Measurements from ENCODE around the gene BUB1. TPM values are rescaled to one million over a fixed set of nuclear protein-coding genes. Genes with fewer than 3 reads are reported as not detected.

BUB1 gene
- total RNA-seq, 1 donor from 2014 or later = 68.4 TPM

DNA sequence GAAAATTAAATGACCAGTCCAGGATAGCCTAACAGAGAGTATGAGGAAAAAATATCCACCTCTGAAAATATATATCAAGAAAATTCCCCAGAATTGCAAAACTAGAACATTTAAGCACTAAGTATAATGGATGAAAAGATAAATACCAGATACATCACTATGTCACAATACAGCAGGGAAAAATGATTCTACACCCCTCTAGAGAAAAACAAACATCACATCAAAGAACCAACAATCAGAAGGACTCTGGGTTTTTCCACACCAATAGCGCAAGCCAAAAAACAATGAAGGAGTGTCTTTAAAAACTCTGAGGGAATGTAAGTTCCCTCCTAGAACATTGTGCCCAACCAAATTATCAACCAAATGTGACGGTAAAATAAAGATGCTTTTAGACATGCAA, 13.7 kb downstream of the BUB1 start:
- peaks cover 26% of the 10 kb centered on the region for H3K4me1 Mint-ChIP-seq (ENCODE audit: low read depth)
- H3K27me3 Mint-ChIP-seq (ENCODE audit: low read depth) = no peaks in the 10 kb centered on the region
- intact Hi-C loops (cut with micrococcal nuclease) = no loop called here
- peaks cover 74% of the 10 kb centered on the region for H3K36me3 Mint-ChIP-seq (ENCODE audit: low read depth)
- no peak overlapping the region for H3K4me3 Mint-ChIP-seq (ENCODE audit: low read depth)
- no peak for DNase-seq (ENCODE audit: low spot score)
- no peak overlapping the region for H3K27ac Mint-ChIP-seq
- no peaks in the 10 kb centered on the region for H3K9me3 Mint-ChIP-seq

DNA sequence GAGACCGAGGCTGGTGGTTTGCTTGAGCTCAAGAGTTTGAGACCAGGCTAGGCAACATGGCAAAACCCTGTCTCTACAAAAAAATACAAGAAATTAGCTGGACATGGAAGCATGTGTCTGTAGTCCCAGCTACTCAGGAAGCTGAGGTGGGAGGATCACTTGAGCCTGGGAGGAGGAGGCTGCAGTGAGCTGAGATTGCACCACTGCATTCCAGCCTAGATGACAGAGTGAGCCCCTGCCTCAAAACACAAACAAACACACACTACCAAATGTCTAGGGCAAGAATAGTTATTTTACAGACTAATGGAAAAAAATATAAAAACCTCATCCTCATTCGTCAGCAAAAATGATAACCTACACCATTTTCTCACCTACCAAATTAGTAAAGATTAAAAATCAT, 15.3 kb downstream of the BUB1 start:
- DNase-seq (ENCODE audit: low spot score) = no peak
- intact Hi-C loops (cut with micrococcal nuclease) = no loop called here
- no peak overlapping the region for H3K27ac Mint-ChIP-seq
- H3K36me3 Mint-ChIP-seq (ENCODE audit: low read depth) = peaks cover 77% of the 10 kb centered on the region
- H3K4me3 Mint-ChIP-seq (ENCODE audit: low read depth) = no peak overlapping the region
- H3K27me3 Mint-ChIP-seq (ENCODE audit: low read depth) = no peaks in the 10 kb centered on the region
- peaks cover 30% of the 10 kb centered on the region for H3K4me1 Mint-ChIP-seq (ENCODE audit: low read depth)
- no peaks in the 10 kb centered on the region for H3K9me3 Mint-ChIP-seq

DNA sequence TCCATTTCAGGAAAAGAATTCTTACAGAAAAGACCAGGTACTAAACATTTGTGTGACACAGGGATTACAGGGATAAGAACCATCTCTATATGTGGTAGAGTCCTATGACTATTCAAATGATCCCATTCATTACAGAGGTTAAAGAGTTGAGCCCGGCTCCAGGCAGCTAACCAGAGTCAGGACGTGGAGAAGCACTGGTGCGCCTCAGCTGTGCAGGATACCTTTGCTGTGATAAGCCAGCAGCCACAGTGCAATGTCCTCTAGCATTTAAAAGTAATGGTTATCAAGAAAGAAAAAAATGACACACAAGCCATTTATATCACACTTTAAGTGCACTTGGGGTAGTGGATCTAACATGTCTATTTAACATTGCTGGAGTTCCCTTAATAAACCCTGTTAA, 17.3 kb downstream of the BUB1 start:
- no peaks in the 10 kb centered on the region for H3K27me3 Mint-ChIP-seq (ENCODE audit: low read depth)
- intact Hi-C loops (cut with micrococcal nuclease) = no loop called here
- DNase-seq (ENCODE audit: low spot score) = no peak
- peaks cover 28% of the 10 kb centered on the region for H3K4me1 Mint-ChIP-seq (ENCODE audit: low read depth)
- no peaks in the 10 kb centered on the region for H3K9me3 Mint-ChIP-seq
- H3K27ac Mint-ChIP-seq = no peak overlapping the region
- H3K4me3 Mint-ChIP-seq (ENCODE audit: low read depth) = no peak overlapping the region
- peaks cover 76% of the 10 kb centered on the region for H3K36me3 Mint-ChIP-seq (ENCODE audit: low read depth)

DNA sequence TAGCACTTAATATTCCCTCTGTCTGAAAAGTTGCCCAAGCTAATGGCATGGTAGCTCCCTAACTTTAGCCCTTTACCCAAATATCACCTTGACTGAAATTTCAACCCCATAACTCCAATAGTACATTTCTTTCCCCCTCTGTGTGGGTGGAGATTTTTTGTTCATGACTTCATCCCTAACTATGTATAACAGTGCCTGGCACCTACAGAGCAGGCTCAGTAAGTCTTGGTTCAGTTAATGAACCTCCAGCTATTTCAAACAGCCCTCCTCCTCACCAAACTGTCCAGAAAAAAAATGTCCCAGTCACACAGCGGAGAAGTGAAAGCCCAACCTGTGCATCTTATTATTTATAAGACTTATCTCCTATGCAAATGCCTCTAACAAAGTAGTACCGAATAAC, 18.6 kb downstream of the BUB1 start:
- H3K27ac Mint-ChIP-seq = peak overlapping the region; percentile 50
- peaks cover 73% of the 10 kb centered on the region for H3K36me3 Mint-ChIP-seq (ENCODE audit: low read depth)
- no peak overlapping the region for H3K4me3 Mint-ChIP-seq (ENCODE audit: low read depth)
- intact Hi-C loops (cut with micrococcal nuclease) = loop anchor here (2.0 kb wide), 1 partner anchor 16 kb away; no protein-coding TSS in a partner anchor
- peaks cover 26% of the 10 kb centered on the region for H3K4me1 Mint-ChIP-seq (ENCODE audit: low read depth)
- no peaks in the 10 kb centered on the region for H3K27me3 Mint-ChIP-seq (ENCODE audit: low read depth)
- no peaks in the 10 kb centered on the region for H3K9me3 Mint-ChIP-seq
- no peak for DNase-seq (ENCODE audit: low spot score)

DNA sequence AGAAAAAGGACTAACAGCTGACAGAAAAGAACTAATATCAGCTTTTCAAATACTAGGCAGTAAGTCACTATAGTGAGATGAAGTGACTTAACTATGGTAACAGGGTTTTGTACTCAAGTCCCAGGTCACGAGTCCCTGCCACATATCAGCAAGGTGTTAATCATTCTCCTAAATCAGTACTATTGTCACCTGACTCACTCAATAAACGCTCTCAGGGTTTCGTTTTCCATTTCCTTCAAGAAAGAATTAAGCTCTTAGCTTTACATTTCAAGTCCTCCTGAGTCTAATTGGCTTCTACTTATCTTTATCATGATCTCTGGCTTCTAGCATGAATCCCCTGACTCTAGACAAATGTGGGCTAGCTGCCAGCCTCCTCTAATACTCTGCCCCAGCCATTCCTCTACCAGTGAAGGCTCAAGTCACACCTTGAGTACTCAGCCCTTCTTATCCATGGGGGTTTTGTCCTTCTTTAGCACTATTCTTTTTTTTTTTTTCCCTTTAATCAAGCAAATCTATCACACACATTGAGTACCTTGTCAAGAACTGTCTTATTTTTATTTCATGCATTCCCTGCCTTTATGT, 20.0 kb downstream of the BUB1 start:
- Mint-ChIP-seq H3K4me1 (ENCODE audit: low read depth) (peaks cover 23% of the 10 kb centered on the region), H3K9me3 (no peaks in the 10 kb centered on the region), H3K4me3 (ENCODE audit: low read depth) (no peak overlapping the region), H3K36me3 (ENCODE audit: low read depth) (peaks cover 78% of the 10 kb centered on the region), H3K27me3 (ENCODE audit: low read depth) (no peaks in the 10 kb centered on the region), H3K27ac (peak overlapping the region; percentile 65)
- intact Hi-C loops (cut with micrococcal nuclease) = loop anchor here (2.0 kb wide), 1 partner anchor 17 kb away; no protein-coding TSS in a partner anchor
- DNase-seq (ENCODE audit: low spot score) = no peak

DNA sequence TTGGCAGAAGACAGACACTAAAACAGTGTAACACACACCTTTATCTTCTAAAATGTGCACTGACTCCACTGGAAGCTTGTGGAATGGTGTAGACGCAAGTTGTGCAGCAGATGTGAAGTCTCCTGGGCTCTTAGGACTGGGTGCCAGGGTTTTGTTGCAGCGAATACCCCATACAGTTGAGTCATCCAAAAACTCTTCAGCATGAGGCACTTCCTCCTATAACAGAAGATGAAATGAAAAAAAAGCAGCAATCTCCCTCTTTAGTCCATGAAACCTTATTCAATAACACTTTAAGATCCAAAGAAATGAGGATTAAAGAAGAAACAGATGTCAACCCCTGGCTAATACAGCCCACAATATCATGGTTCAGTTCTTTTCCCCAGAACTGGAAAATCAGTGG, 22.2 kb downstream of the BUB1 start:
- Mint-ChIP-seq H3K27ac (no peak overlapping the region), H3K4me1 (ENCODE audit: low read depth) (peaks cover 23% of the 10 kb centered on the region), H3K4me3 (ENCODE audit: low read depth) (no peak overlapping the region), H3K36me3 (ENCODE audit: low read depth) (peaks cover 79% of the 10 kb centered on the region), H3K27me3 (ENCODE audit: low read depth) (no peaks in the 10 kb centered on the region), H3K9me3 (no peaks in the 10 kb centered on the region)
- DNase-seq (ENCODE audit: low spot score) = no peak
- intact Hi-C loops (cut with micrococcal nuclease) = no loop called here

DNA sequence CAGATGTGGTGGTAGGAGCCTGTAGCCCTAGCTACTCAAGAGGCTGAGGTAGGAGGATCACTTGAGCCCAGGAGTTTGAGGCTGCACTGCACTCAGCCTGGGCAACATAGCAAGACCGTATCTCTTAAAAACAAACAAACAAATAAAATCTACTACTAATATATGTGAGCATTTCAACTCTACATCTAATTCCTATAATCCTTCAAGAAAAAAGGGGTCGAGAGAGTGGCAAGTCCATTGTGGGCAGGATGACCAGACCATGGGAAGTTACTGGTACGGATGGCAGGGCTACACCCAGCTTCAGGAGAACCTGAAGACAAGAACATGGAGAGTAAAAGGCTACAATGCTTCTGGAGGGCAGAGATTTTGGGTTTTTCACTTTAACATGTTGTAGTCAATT, 24.0 kb downstream of the BUB1 start:
- DNase-seq (ENCODE audit: low spot score) = no peak
- peaks cover 16% of the 10 kb centered on the region for H3K4me1 Mint-ChIP-seq (ENCODE audit: low read depth)
- H3K4me3 Mint-ChIP-seq (ENCODE audit: low read depth) = no peak overlapping the region
- intact Hi-C loops (cut with micrococcal nuclease) = no loop called here
- no peaks in the 10 kb centered on the region for H3K9me3 Mint-ChIP-seq
- H3K36me3 Mint-ChIP-seq (ENCODE audit: low read depth) = peaks cover 84% of the 10 kb centered on the region
- no peaks in the 10 kb centered on the region for H3K27me3 Mint-ChIP-seq (ENCODE audit: low read depth)
- no peak overlapping the region for H3K27ac Mint-ChIP-seq

DNA sequence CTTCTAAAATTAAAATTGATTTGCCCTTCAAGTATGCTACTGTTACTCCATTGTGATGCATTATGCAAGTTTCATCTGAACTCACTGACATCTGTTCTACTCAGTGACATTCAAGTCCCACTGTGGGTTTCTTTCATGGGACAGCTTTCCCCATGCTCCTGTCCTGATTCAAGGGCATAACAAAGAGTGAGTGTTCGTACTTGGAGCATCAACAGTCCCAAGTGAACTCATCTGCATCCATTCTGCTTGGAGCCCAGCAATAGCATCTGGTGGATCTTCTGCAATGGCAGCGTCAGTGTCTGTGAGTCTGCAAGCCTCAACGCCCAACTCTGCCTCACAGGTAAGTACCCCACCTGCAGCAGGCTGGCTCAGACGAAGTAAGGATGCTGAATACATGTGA, 27.5 kb downstream of the BUB1 start:
- Mint-ChIP-seq H3K4me3 (ENCODE audit: low read depth) (no peak overlapping the region), H3K9me3 (no peaks in the 10 kb centered on the region), H3K27me3 (ENCODE audit: low read depth) (no peaks in the 10 kb centered on the region), H3K27ac (no peak overlapping the region), H3K36me3 (ENCODE audit: low read depth) (peaks cover 85% of the 10 kb centered on the region), H3K4me1 (ENCODE audit: low read depth) (peaks cover 11% of the 10 kb centered on the region)
- no peak for DNase-seq (ENCODE audit: low spot score)
- intact Hi-C loops (cut with micrococcal nuclease) = no loop called here

DNA sequence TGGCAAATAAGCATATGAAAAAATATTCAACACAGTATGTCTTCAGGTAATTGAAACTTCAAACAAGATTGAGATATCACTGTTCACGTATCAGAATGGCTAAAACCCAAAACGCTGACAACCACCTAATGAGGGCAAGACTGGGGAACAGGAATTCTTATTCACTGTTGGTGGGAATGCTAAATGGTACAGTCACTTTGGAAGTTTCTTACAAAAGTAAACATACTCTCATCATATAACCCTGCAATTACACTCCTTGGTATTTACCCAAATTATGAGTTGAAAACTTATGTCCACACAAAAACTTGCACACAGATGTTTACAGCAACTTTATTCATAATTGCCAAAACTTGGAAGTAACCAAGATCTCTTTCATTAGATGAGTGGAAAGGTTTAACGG, 30.1 kb downstream of the BUB1 start:
- no peak for DNase-seq (ENCODE audit: low spot score)
- peak overlapping the region; percentile 23 for H3K27ac Mint-ChIP-seq
- H3K36me3 Mint-ChIP-seq (ENCODE audit: low read depth) = peaks cover 88% of the 10 kb centered on the region
- intact Hi-C loops (cut with micrococcal nuclease) = no loop called here
- no peaks in the 10 kb centered on the region for H3K9me3 Mint-ChIP-seq
- no peaks in the 10 kb centered on the region for H3K27me3 Mint-ChIP-seq (ENCODE audit: low read depth)
- H3K4me1 Mint-ChIP-seq (ENCODE audit: low read depth) = peaks cover 11% of the 10 kb centered on the region
- H3K4me3 Mint-ChIP-seq (ENCODE audit: low read depth) = no peak overlapping the region

DNA sequence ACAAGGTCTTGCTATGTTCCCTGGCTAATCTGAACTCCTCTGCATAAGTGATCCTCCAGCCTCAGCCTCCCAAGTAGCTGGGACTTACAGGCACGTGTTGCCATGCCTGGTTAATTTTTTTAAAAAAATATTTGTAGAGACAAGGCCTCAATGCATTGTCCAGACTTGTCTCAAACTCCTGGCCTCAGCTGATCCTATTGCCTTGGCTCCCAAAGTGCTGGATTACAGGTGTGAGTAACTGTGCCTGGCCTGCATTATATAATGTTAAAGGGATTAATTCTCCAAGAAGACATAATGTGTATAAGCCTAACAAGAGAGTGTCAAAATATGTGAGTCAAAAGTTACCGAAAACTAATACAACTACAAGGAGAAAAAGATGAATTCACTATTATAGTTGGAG, 32.2 kb downstream of the BUB1 start:
- intact Hi-C loops (cut with micrococcal nuclease) = no loop called here
- Mint-ChIP-seq H3K27me3 (ENCODE audit: low read depth) (no peaks in the 10 kb centered on the region), H3K36me3 (ENCODE audit: low read depth) (peaks cover 90% of the 10 kb centered on the region), H3K27ac (no peak overlapping the region), H3K9me3 (no peaks in the 10 kb centered on the region), H3K4me3 (ENCODE audit: low read depth) (no peak overlapping the region), H3K4me1 (ENCODE audit: low read depth) (peaks cover 11% of the 10 kb centered on the region)
- no peak for DNase-seq (ENCODE audit: low spot score)

DNA sequence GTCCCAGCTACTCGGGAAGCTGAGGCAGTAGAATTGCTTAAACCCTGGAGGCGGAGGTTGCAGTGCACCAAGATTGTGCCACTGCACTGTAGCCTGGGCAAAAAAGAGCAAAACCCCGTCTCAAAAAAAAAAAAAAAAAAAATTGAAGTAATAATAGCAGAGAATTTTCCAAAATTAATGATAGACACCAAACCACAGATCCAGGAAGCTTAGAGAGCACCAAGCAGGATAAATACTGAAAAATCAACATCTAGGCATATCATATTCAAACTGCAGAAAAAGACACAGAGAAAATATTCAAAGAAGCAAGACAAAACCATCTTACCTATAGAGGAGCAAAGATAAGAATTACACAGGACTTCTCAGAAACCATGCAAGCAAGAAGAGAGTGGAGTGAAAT, 33.5 kb downstream of the BUB1 start:
- Mint-ChIP-seq H3K27ac (no peak overlapping the region), H3K27me3 (ENCODE audit: low read depth) (no peaks in the 10 kb centered on the region), H3K9me3 (no peaks in the 10 kb centered on the region), H3K36me3 (ENCODE audit: low read depth) (peaks cover 91% of the 10 kb centered on the region), H3K4me3 (ENCODE audit: low read depth) (no peak overlapping the region), H3K4me1 (ENCODE audit: low read depth) (peaks cover 11% of the 10 kb centered on the region)
- intact Hi-C loops (cut with micrococcal nuclease) = no loop called here
- DNase-seq (ENCODE audit: low spot score) = no peak

DNA sequence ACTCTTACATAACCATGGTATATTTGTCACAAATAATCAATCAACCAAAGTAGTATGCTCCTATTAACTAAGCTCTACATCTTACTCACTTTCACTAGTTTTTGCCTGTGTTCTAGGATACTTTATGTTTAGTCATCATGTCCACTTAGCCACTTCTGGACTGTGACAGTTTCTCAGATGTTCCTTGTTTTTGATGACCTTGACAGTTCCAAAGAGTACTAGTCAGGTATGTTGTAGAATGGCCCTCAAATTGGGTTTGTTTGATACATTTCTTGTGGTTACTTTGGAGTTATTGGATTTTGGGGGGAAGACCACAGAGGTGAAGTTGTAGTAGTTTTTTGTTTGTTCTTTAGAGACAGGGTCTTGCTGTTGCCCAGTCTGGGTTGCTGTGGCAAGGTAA, 35.5 kb downstream of the BUB1 start:
- Mint-ChIP-seq H3K27me3 (ENCODE audit: low read depth) (no peaks in the 10 kb centered on the region), H3K4me1 (ENCODE audit: low read depth) (peaks cover 5% of the 10 kb centered on the region), H3K9me3 (no peaks in the 10 kb centered on the region), H3K27ac (no peak overlapping the region), H3K36me3 (ENCODE audit: low read depth) (peaks cover 90% of the 10 kb centered on the region), H3K4me3 (ENCODE audit: low read depth) (no peak overlapping the region)
- no peak for DNase-seq (ENCODE audit: low spot score)
- intact Hi-C loops (cut with micrococcal nuclease) = no loop called here

DNA sequence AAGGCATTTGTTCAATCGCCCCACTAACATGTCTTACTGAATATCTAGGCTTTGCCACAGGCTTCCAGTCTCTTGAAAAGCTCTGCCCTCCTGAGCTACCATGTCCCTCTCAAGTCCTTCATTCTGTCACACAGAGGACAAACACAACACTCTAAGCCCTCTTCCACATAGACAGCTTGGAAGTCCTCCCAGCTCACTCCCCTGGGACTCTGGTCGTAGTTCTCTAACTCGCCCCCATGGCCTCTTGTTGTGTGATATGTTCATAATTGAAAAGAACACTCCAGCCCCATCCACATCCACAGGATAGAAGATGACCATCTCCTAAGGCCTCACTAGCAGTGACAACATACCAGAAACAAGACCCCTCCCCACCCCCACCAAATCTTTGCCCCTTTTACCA, 37.9 kb downstream of the BUB1 start:
- intact Hi-C loops (cut with micrococcal nuclease) = no loop called here
- Mint-ChIP-seq H3K36me3 (ENCODE audit: low read depth) (peaks cover 89% of the 10 kb centered on the region), H3K4me1 (ENCODE audit: low read depth) (no peaks in the 10 kb centered on the region), H3K27ac (no peak overlapping the region), H3K27me3 (ENCODE audit: low read depth) (no peaks in the 10 kb centered on the region), H3K9me3 (no peaks in the 10 kb centered on the region), H3K4me3 (ENCODE audit: low read depth) (no peak overlapping the region)
- no peak for DNase-seq (ENCODE audit: low spot score)

Measured in activated T-helper 2 cell treated with anti-CD3 and anti-CD28 coated beads, Interferon-gamma antibody, Interleukin-2, Interleukin-4, amounts not matched to agents 10 μg/mL and 5 μg/mL and 100 μg/mL, durations not matched to agents 14 hours and 24 hours and 36 hours (primary cell).